Right ventricle myocardium inferior (tissue), 1 donor: ENCODE results near the gene FOXP1. TPM values are rescaled to one million over a fixed set of nuclear protein-coding genes. Genes with fewer than 3 reads are reported as not detected.

Experiments
- microRNA-seq: library from miRNA; unstranded; fragments of <30 nt; microRNA quantifications from one replicate; pipeline ENCODE4 v1.2.0, GENCODE V29; 2020
- total RNA-seq: library from RNA; stranded (reverse); fragmentation: NEBNext Ultra II Directional; extraction: Animal tissue kit (Norgen Biotek cat#: 25700); gene quantifications from one replicate; pipeline ENCODE4 v1.2.1, GENCODE V29; 2021
- donor health status: DM: no; HTN: yes; CAD: no; lungs with severe emphysema.

FOXP1 gene
- total RNA-seq, 1 donor from 2014 or later, result 38.5 TPM

Small RNAs within 50 kb of the gene (microRNA-seq; reads per million reads assigned to microRNA genes)
- 1.8 reads per million for gene MIR1284

Other genes with a start within 250 kb of the FOXP1 start
- gene EIF4E3, start 141.7 kb upstream of the FOXP1 start, total RNA-seq, result 49.2 TPM
- gene GPR27, start 170.1 kb upstream of the FOXP1 start, total RNA-seq, result 3.7 TPM
- 0.41 TPM for gene PROK2, start 201.4 kb upstream of the FOXP1 start, total RNA-seq